Ureter (tissue), 1 donor: Measurements from ENCODE around the gene FAM13C. TPM values are rescaled to one million over a fixed set of nuclear protein-coding genes. Genes with fewer than 3 reads are reported as not detected.
"Not testable (repeated sequence)": the region's sequence is repeated elsewhere in the genome, so short reads cannot be mapped to it uniquely, and the experiment has no call there.

Source experiments
- DNase-seq: peaks from one replicate; pipeline ENCODE4 v3.0.0-alpha.2; 2020; ENCODE audit warnings: low spot score
- total RNA-seq: library from RNA; stranded (reverse); gene quantifications from one replicate; pipeline ENCODE4 v1.2.4, GENCODE V29; 2023
- donor health status: DM: yes; HTN: yes; CAD: no.

FAM13C gene
- total RNA-seq, 1 donor from 2014 or later, result 26.6 TPM

DNA sequence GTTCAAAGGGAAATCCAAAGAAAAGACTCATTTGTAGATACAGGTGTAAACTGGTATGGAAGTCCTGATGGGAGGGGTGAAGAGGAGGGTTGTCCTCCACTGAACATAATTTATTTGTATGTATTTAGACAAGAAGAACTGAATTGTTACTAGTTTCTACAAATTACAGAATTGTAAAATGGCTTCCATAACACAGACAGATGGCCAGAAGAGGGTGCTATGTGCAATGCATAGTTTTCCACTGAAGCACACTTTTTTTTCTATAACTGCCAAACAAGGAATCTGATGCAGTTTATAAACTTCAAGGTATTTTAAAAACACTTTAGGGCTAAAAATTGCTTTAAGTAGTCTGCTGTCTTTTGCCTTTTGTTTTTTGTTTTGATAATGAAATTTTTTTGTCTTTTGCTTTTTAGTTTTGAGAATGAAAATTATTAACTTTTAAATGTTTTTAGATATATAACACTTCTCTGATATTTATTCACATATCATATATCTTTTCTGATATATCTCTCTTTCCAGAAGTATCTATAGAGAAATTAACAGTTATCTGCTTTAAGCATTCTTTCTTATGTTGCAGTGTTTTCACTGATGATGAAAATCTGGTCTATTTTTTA lies 127.4 kb downstream of the FAM13C start:
- no peak for DNase-seq

DNA sequence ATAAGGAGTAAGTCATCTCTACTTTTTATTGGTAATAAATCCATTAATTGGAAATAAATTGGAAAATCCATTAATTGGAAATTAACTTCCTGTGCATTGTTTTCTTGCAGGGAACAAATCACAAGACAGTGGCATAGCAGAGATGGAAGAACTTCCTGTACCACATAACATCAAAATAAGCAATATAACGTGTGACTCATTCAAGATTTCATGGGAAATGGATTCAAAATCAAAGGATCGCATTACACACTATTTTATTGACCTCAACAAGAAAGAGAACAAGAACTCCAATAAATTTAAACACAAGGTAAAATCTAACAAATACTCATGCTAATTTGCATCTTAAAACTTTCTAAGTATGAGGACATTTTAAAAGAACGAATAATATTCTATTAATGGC lies 128.2 kb downstream of the FAM13C start:
- DNase-seq, result no peak

DNA sequence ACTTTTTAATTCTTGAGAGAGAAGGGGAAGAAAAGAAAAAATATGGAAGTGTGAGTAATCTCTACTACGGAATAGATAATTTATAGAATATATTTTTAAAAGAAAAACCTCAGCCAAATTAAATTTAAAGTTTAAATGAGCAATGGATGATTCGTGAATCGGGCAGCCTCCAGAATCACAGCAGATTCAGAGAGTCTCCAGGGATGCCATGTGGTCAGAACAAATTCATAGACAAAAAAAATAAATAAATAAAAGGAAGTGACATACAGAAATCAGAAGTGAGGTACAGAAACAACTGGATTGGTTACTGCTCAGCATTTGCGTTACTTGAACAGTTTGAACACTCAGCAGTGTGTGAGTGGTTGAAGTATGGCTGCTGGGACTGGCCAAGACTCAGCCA lies 132.9 kb downstream of the FAM13C start:
- no peak for DNase-seq

DNA sequence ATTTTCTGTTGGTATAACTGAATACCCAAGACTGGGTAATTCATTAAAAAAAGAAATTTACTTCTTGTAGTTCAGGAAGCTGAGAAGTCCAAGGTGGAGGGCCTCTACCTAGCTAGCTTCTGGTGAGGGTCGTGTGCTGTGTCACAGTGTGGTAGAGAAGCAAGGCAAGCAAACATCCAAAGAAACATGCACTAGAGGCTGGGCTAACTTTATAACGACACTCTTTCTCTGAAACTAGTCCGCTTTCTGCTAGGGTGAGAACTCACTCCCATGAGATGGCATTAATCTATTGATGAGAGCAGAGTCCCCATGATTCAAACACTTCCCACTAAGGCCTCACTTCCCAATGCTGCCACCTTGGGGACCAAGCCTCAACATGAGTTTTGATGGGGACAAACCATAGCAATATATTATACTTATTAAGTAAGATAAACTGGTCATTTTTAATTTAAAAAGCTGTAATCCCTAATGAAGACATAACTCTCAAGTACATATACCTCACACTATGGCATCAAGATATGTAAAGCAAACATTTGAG lies 135.1 kb downstream of the FAM13C start:
- DNase-seq, result no peak

DNA sequence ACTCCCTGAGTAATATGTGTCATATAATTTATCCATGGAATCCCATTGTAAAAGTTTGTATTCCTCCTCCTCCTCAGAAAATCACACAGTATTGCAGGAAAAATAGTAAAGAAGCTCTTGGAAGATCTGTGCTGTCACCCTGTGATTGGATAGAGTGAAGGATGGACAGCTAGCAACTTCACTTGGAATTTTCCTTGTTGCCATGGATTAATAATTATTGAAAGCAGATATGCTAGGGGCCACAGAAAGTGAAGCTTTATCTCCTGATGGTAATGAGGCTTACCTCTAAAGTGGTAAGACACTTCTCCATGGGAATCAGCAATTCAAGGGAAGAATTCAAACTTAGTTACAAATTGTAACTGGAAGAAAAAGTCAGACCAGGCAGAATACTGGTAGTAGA lies 137.1 kb downstream of the FAM13C start:
- DNase-seq, result no peak

DNA sequence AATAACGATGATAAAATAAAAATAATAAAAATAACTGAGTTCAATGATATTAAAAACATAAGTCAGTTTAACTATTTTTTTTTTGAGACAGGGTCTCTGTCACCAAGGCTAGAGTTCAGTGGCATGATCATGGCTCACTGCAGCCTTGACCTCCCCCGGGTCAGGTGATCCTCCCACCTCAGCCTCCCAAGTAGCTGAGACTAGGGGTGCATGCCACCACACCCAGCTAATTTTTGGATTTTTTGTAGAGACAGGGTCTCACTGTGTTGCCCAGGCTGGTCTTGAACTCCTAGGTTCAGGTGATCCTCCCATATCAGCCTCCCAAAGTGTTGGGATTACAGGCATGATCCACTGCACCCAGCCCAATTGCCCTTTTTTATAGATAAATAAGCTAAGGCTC lies 138.8 kb downstream of the FAM13C start:
- DNase-seq, result not testable (repeated sequence)

DNA sequence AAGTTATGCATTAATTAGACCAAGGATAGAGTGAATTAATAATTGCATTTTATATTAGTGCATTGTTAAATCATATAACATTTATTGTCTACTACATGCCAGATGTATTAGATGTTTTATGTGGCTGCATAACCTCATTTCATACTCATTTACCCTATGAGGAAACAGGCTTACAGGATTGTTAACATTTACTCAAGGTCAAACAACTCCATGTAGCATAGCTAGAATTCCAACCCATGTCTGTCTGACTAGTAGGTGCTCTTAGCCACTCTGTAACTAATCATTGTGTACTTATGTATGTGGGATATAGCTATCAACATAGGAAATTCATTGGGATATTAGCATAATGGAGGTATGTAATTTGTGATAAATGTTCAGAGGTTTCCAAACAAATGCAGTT lies 139.6 kb downstream of the FAM13C start:
- DNase-seq, result no peak

DNA sequence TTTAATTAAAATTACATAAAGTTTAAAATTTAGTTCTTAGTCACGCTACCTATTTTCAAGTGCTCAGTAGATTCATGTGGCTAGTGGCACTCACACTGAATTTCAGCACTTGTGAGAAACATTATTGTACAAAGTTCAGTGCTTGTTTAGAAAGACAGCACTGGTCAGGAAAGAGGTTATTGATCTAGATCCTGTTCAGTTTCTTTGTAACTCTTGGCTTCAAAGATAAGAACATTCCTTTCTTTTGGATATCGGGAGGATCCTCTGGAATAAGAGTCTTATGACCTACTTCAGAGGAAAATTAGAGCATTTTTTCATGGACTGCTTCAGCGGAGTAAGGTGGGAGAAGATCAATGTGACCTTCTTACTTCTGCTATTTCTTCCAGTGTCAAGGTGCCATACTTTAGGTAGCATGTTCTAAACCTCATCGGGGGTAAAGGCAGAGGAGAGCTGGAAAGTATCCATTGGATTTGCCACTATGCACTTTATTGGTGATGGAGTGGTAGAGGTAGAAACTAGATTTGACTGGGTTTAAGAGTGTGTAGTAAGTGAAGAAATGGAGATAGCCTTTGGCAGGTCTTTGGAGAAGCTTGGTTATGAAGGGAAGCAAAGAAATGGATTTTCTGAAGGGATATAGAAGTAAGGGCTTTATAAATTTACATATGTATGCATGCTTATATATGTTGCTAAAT lies 146.0 kb downstream of the FAM13C start:
- no peak for DNase-seq

DNA sequence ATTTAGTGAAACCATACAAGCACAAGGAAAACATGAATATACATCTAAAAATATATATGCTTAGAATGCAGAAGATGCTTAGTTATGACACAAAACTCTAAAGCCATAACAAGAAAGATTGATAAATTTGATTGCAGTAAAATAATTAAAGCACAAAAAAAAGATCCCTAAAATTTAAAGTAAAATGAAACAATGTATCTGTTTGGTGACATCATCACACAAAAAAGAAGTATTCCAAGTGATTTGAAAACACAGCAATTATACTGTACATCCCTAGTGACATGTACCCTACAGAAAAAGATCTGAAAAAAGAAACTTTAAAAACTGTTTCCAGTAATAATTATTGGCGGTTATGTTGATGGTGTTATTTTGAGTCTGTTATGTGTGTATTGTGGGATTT lies 148.2 kb downstream of the FAM13C start:
- no peak for DNase-seq

DNA sequence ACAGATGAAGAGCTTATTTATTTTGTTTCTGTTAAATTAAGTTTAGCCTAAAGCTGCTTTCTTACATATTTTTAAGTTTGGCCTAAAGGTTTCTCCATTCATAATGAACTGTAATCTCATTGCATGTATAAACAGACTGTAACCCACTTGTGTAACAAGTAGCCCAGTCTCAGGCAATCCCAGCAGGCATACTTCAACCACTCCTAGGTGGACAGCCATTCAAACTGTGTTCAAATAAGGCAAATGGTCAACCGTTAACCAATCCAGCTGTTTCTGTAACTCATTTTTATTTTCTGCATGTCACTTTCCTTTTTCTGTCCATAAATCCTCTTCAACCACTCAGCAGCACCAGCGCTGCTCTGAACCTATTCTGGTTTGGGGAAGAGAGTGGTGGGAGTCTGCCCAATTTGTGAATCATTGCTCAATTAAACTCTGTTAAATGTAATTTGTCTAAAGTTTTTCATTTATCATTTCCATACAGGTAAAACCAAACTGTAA lies 150.0 kb downstream of the FAM13C start:
- DNase-seq, result no peak

DNA sequence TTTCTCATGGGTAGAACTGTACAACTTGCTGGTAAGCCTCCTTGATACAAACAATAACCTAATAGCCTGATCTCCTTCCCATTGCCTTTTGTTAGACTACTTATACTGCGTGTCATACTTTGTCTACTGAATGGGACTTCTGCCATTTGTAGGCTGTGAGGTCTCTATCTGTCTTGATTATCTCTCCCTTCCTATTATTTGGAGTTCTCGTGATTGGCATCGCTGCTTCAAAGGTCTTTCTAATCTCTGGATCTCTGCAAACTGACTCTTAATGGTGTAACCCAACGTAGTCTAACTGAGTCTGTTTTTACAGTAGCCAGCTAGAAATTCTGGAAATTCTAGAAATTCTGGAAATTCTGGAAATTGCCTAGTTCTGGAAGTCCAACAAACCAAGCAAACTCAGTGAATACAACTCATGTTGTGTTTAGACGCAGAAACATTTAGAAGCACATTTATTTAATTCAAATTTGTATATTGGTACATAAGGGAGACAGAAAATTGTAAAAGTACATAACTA lies 156.1 kb downstream of the FAM13C start:
- no peak for DNase-seq

Other genes starting within 250 kb of the FAM13C start
- 2.4 TPM for gene PHYHIPL, start 185.9 kb downstream of the FAM13C start, total RNA-seq